Measurements from ENCODE around the gene RAB39A.
A peak's percentile ranks its signal among the peaks of the same experiment; 100 is the strongest.

RAB39A gene

GRCh38 chr11:107996006-107996776, 67.9 kb downstream of the RAB39A start:
- DNase-seq (ENCODE audit: extremely low read depth, insufficient read length): no peak
- Histone ChIP-seq H3K36me3 (ENCODE audit: control insufficient read depth, insufficient read depth, low read length) (no peaks in the 10 kb centered on the region), H3K27me3 (replicated peaks; ENCODE audit: control insufficient read depth, insufficient read depth, low read length) (no peaks in the 10 kb centered on the region), H3K4me3 (replicated peaks; ENCODE audit: low read depth, low read length) (no peak overlapping the region)
- TF ChIP-seq CTCF (IDR thresholded peaks at IDR 0.05; ENCODE audit: insufficient read depth, low read length, poor library complexity, severe bottlenecking): no peak

GRCh38 chr11:107998761-107999160, 70.5 kb downstream of the RAB39A start:
- Histone ChIP-seq H3K27me3 (replicated peaks; ENCODE audit: control insufficient read depth, insufficient read depth, low read length) (no peaks in the 10 kb centered on the region), H3K4me3 (replicated peaks; ENCODE audit: low read depth, low read length) (no peak overlapping the region), H3K36me3 (ENCODE audit: control insufficient read depth, insufficient read depth, low read length) (no peaks in the 10 kb centered on the region)
- TF ChIP-seq CTCF (IDR thresholded peaks at IDR 0.05; ENCODE audit: insufficient read depth, low read length, poor library complexity, severe bottlenecking): no peak
- no peak for DNase-seq (ENCODE audit: extremely low read depth, insufficient read length)

GRCh38 chr11:107999759-108000455, 71.7 kb downstream of the RAB39A start:
- DNase-seq (ENCODE audit: extremely low read depth, insufficient read length): peak; percentile 17

GRCh38 chr11:108002476-108002875, 74.2 kb downstream of the RAB39A start:
- no peaks in the 10 kb centered on the region for H3K36me3 ChIP-seq (ENCODE audit: control insufficient read depth, insufficient read depth, low read length)
- no peaks in the 10 kb centered on the region for H3K27me3 ChIP-seq (replicated peaks; ENCODE audit: control insufficient read depth, insufficient read depth, low read length)
- DNase-seq (ENCODE audit: extremely low read depth, insufficient read length): no peak
- no peak overlapping the region for H3K4me3 ChIP-seq (replicated peaks; ENCODE audit: low read depth, low read length)
- no peak for TF ChIP-seq CTCF (IDR thresholded peaks at IDR 0.05; ENCODE audit: insufficient read depth, low read length, poor library complexity, severe bottlenecking)

More at GRCh38 chr11:107999759-108000455, 71.7 kb downstream of the RAB39A start:
- peak; percentile 68 for TF ChIP-seq CTCF (IDR thresholded peaks at IDR 0.05; ENCODE audit: insufficient read depth, low read length, poor library complexity, severe bottlenecking)
- Histone ChIP-seq H3K27me3 (replicated peaks; ENCODE audit: control insufficient read depth, insufficient read depth, low read length) (no peaks in the 10 kb centered on the region), H3K4me3 (replicated peaks; ENCODE audit: low read depth, low read length) (no peak overlapping the region), H3K36me3 (ENCODE audit: control insufficient read depth, insufficient read depth, low read length) (no peaks in the 10 kb centered on the region)

GRCh38 chr11:108003623-108004022, 75.4 kb downstream of the RAB39A start:
- DNase-seq (ENCODE audit: extremely low read depth, insufficient read length): no peak
- Histone ChIP-seq H3K4me3 (replicated peaks; ENCODE audit: low read depth, low read length) (no peak overlapping the region), H3K36me3 (ENCODE audit: control insufficient read depth, insufficient read depth, low read length) (no peaks in the 10 kb centered on the region), H3K27me3 (replicated peaks; ENCODE audit: control insufficient read depth, insufficient read depth, low read length) (no peaks in the 10 kb centered on the region)
- no peak for TF ChIP-seq CTCF (IDR thresholded peaks at IDR 0.05; ENCODE audit: insufficient read depth, low read length, poor library complexity, severe bottlenecking)

Measured in GM06990 (cell line).